ENCODE data around the gene A4GALT.

DNA sequence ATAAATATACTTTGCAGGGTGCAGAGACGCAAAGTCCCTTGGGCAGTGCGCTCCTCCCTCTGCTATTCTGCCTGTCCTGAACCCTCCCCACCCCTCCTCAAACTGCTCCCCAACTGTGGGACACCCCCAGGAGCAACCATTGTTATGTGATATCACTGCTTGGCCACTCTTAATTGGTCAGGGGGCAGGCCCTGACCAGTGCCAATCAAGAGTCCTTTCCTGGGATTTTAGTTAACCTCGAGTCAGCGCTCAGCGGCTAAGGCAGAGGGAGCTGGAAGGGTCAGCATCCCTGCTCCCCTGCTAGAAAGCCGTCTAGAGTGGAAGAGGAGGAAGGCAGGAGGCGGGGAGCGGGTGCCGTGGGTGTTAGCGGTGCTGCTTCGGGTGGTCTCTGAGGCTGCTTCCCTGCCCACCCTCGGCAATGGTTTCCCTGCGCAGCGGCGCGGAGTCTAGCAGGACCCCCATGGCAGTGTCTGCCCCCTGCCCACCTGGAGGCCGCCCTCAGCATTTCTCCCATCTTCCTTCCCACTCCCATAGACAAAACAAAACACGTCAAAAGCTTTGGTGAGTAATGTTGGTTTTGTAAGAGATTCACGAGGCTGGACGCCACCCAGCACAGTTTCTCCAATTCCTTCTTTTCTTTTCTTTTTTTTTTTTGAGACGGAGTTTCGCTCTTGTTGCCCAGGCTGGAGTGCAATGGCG is 38.4 kb upstream of the A4GALT start:
- TF ChIP-seq CTCF (conservative IDR thresholded peaks at IDR 0.05; ENCODE audit: low read length) (no peak), EZH2phosphoT487 (IDR thresholded peaks at IDR 0.05; ENCODE audit: borderline replicate concordance, low read depth, low read length) (no peak)

Data from OCI-LY7 (cell line).